Type B pancreatic cell (in vitro differentiated cells): ENCODE results near the gene YTHDF1. TPM values are rescaled to one million over a fixed set of nuclear protein-coding genes. Genes with fewer than 3 reads are reported as not detected.
A peak's percentile ranks its signal among the peaks of the same experiment; 100 is the strongest.

Source experiments
- DNase-seq: peaks from one replicate; pipeline ENCODE4 v3.0.0; 2021; ENCODE audit warnings: mixed read lengths; ENCODE audit not compliant: unreplicated experiment; ENCODE audit errors: extremely low spot score
- H3K27ac Mint-ChIP-seq: 2 replicates; pipeline ENCODE4 v1.8.0; 2021; ENCODE audit warnings: mild to moderate bottlenecking, mixed read lengths
- H3K27me3 Mint-ChIP-seq: 2 replicates; pipeline ENCODE4 v1.8.0; 2021; ENCODE audit warnings: mixed read lengths
- H3K36me3 Mint-ChIP-seq: 2 replicates; pipeline ENCODE4 v1.8.0; 2021; ENCODE audit warnings: mixed read lengths
- H3K4me1 Mint-ChIP-seq: one replicate; pipeline ENCODE4 v1.8.0; 2021; ENCODE audit warnings: mixed read lengths; ENCODE audit not compliant: unreplicated experiment
- H3K4me3 Mint-ChIP-seq: 2 replicates; pipeline ENCODE4 v1.8.0; 2021; ENCODE audit warnings: mild to moderate bottlenecking, mixed read lengths
- H3K9me3 Mint-ChIP-seq: 2 replicates; pipeline ENCODE4 v1.8.0; 2021; ENCODE audit warnings: mixed read lengths
- total RNA-seq: library from RNA; stranded (reverse); gene quantifications from 2 replicates; pipeline ENCODE4 v1.2.1, GENCODE V29; 2021; ENCODE audit warnings: low replicate concordance
- TF ChIP-seq, protein P1 (sequence below): fragments of 200-600 bp; sonication (generic); conservative IDR thresholded peaks from 2 replicates; pipeline ENCODE4 v1.5.0; 2021; ENCODE audit warnings: antibody characterized with exemption, mild to moderate bottlenecking

The YTHDF1 gene
- total RNA-seq, 1 donor from 2014 or later: 50.4 TPM

DNA sequence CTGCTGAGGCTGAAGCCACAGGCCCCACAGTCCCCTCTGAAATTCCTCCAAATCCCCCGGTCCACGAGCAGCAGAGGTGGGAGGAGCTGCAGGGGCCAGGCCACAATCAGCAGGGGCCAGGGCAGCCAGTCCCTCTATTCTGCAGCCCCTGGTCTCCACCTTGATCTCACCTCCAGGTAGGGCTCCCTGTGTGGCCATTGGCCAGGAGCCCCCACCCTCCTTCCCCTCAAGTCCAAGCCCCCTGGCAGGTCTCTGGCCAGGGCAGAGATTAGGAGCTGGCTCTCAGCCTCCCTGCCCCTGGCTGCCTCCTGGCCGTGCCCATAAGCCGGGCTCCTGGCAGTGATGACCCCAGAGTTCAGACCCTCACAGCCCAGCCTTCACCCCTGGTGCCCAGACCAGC lies 34.7 kb downstream of the YTHDF1 start:
- Mint-ChIP-seq H3K27ac (no peak overlapping the region), H3K36me3 (no peaks in the 10 kb centered on the region), H3K27me3 (peaks cover 69% of the 10 kb centered on the region), H3K9me3 (no peaks in the 10 kb centered on the region), H3K4me1 (peaks cover 6% of the 10 kb centered on the region), H3K4me3 (no peak overlapping the region)
- DNase-seq: no peak
- TF ChIP-seq, protein P1, sequence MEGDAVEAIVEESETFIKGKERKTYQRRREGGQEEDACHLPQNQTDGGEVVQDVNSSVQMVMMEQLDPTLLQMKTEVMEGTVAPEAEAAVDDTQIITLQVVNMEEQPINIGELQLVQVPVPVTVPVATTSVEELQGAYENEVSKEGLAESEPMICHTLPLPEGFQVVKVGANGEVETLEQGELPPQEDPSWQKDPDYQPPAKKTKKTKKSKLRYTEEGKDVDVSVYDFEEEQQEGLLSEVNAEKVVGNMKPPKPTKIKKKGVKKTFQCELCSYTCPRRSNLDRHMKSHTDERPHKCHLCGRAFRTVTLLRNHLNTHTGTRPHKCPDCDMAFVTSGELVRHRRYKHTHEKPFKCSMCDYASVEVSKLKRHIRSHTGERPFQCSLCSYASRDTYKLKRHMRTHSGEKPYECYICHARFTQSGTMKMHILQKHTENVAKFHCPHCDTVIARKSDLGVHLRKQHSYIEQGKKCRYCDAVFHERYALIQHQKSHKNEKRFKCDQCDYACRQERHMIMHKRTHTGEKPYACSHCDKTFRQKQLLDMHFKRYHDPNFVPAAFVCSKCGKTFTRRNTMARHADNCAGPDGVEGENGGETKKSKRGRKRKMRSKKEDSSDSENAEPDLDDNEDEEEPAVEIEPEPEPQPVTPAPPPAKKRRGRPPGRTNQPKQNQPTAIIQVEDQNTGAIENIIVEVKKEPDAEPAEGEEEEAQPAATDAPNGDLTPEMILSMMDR: no peak

DNA sequence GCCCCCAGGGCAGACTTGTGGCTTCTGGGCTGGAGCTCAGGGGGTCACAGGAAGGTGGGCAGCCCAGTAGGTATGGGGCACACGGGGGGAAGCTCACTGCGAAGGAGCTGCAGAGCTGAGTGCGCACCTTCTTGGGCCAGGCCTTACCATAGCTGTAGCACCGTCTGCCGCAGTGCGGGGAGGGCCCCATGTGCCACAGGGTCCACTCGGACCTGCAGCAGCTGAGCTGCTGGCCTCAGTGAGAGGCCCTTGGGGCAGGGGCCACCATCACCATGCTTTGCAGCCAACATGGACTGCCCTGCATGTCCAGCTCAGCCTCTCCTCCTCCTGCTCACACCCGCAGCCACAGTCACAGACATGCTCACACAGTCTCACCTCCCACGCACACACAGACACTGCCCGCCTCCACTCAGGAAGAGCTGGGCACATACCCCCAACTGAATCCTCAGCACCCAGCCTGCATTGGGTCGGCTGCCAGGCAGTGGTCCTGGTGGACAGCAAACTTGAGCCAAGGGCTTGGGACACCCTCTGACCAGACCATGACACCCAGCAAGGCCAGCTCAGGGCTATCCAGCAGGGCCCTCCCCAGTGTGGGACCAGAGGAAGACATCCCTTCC lies 35.3 kb downstream of the YTHDF1 start:
- Mint-ChIP-seq H3K27me3 (peaks cover 74% of the 10 kb centered on the region), H3K27ac (peak overlapping the region; percentile 34), H3K36me3 (no peaks in the 10 kb centered on the region), H3K4me3 (peak overlapping the region; percentile 54), H3K4me1 (peaks cover 8% of the 10 kb centered on the region), H3K9me3 (no peaks in the 10 kb centered on the region)
- TF ChIP-seq, protein P1: no peak
- no peak for DNase-seq

DNA sequence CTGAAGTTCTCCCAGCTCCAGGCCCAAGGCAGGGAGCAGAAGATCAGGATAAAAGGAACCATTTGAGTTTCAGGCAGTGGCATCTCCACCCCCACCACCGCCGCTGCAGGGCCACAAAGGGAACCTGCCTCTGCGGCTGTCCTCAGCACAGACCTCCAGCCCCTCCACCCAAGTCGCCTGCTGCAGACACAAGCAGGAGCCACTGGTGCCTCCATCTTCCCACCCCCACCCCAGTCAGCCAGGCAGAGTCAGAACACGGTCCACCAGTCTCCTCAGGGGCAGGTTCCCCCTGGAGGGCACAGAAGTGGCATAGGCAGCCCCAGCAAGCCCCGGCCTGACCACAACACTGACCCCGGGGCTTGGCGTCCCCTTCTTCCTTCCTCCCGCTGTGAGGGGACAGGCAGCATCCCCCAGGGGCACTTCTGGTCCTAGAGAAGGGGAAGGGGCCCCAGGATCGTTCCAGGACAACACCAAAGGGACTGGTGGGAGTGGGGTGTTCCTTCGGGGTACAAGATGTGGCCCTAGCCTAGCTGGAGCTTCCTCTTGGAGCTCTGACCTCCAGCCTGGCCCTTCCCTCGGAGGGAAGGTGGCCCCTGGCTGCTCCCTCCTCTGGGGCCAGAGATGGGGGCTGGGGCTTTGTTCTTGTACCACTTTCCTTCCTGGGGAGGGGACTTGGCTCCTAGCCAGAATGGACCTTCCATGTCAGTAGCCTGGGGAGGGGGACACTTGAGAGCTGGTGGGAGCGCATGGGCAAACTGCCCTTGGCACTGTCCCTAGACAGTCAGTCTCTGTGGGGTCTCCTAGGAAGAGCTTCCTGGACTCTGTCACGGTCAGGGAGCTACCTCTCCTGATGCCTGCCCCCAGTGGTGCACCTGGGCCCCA lies 36.0 kb downstream of the YTHDF1 start:
- Mint-ChIP-seq H3K27me3 (peaks cover 75% of the 10 kb centered on the region), H3K9me3 (no peaks in the 10 kb centered on the region), H3K4me3 (peak overlapping the region; percentile 83)

DNA sequence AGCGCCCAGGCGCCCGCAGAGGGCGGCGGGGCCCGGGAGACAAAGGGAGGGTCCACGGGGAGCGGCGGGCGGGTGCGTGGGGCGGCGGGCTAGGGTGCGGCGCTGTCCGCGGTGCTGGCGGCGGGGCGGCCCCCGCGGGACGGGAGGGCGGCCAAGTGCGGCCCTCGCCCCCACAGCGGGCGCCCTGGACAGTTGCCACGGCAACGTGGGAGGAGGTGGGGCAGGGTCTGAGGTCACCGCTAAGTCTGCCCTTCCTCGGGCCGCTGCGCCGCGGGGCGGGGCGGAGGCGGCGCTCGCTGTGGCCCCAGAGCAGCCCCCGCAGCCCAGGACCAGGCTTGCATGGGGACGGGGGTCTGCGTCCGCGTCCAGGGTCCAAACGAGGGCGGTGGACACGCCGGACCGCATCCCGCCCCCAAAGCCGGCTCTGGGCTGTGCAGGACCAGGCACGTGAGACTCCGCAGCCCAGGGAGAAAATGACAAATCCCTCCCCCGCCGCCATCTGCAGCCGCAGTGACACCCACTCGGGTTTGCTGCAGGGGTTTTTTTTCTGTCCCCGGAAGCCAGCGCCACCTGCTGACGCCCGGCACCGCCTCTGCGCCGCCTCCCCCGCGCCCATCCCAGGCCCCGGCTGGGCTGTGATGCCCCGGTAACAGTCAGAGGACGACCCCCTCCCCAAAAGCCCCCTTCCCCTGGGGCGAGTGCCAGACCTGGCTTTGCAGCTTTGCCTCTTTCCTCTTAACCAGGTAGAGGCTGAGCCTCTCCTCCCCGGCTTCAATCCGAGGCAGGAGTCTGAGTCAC lies 36.8 kb downstream of the YTHDF1 start:
- peak overlapping the region; percentile 51 for H3K27ac Mint-ChIP-seq
- peaks cover 76% of the 10 kb centered on the region for H3K27me3 Mint-ChIP-seq
- H3K36me3 Mint-ChIP-seq: no peaks in the 10 kb centered on the region
- no peaks in the 10 kb centered on the region for H3K9me3 Mint-ChIP-seq
- TF ChIP-seq, protein P1: peak; percentile 64
- H3K4me3 Mint-ChIP-seq: peak overlapping the region; percentile 83
- peaks cover 8% of the 10 kb centered on the region for H3K4me1 Mint-ChIP-seq
- DNase-seq: no peak

More for the DNA sequence above, 36.0 kb downstream of the YTHDF1 start:
- peak overlapping the region; percentile 51 for H3K27ac Mint-ChIP-seq
- H3K36me3 Mint-ChIP-seq: no peaks in the 10 kb centered on the region
- TF ChIP-seq, protein P1: no peak
- no peak for DNase-seq
- peaks cover 8% of the 10 kb centered on the region for H3K4me1 Mint-ChIP-seq

DNA sequence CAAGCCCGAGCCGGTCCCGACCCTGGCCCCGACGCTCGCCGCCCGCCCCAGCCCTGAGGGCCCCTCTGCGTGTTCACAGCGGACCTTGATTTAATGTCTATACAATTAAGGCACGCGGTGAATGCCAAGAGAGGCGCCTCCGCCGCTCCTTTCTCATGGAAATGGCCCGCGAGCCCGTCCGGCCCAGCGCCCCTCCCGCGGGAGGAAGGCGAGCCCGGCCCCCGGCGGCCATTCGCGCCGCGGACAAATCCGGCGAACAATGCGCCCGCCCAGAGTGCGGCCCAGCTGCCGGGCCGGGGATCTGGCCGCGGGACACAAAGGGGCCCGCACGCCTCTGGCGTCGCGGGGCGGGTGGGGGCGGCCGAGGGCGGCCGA lies 37.5 kb downstream of the YTHDF1 start:
- peak overlapping the region; percentile 62 for H3K4me3 Mint-ChIP-seq
- H3K4me1 Mint-ChIP-seq: peaks cover 8% of the 10 kb centered on the region
- H3K27ac Mint-ChIP-seq: no peak overlapping the region
- no peaks in the 10 kb centered on the region for H3K9me3 Mint-ChIP-seq
- DNase-seq: no peak
- TF ChIP-seq, protein P1: no peak
- H3K27me3 Mint-ChIP-seq: peaks cover 75% of the 10 kb centered on the region
- H3K36me3 Mint-ChIP-seq: no peaks in the 10 kb centered on the region
